ENCODE data around the gene GBGT1.

GBGT1 gene

DNA sequence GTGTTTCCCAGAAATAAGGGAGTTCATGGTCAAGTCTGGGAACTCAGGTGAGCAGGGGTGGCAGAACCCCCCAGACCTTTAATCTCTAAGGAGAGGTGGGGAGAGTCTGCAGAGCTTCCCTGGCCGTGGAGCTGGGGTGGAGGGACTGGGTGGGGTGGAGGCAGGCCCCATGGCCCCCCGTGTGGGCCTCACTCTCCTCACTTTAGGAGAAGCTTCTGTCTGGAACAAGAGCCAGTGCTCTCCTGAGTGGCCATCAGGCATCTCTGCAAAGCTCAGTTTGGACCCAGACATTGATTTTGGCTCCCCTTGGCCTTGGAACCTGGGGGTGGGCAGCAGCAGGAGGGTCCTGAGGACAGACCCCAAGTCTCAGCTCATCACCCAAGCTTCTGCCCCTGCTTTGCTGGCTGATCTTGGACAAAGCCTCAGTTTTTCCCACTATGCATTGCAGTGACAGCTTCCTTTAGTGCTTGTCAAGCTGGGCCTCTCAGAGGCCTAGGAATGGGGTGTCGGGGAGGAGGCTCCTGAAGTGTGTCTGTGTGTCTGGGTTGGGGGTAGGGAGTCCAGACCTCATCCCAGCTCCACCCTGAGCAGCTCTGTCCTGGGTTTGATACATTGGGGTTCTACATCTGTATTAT lies 3.5 kb upstream of the GBGT1 start:
- H3K9me2 ChIP-seq (replicated peaks; ENCODE audit: insufficient read depth, low read length), result no peaks in the 10 kb centered on the region
- no peak overlapping the region for H3K27ac ChIP-seq (ENCODE audit: low read depth, low read length)
- H3K9me3 ChIP-seq (ENCODE audit: insufficient read depth, low read length), result no peaks in the 10 kb centered on the region
- H3K27me3 ChIP-seq (ENCODE audit: low read length), result no peaks in the 10 kb centered on the region
- no peaks in the 10 kb centered on the region for H4K20me1 ChIP-seq (ENCODE audit: low read depth, low read length)
- no peaks in the 10 kb centered on the region for H3K36me3 ChIP-seq (ENCODE audit: low read length)
- no peak overlapping the region for H2AFZ ChIP-seq (ENCODE audit: low read depth, low read length, severe bottlenecking)
- no peak overlapping the region for H3K9ac ChIP-seq (ENCODE audit: low read length)
- no peak overlapping the region for H3K4me3 ChIP-seq (ENCODE audit: insufficient read depth, low read length, poor library complexity, severe bottlenecking)
- H3K79me2 ChIP-seq (ENCODE audit: insufficient read depth, low read length), result no peaks in the 10 kb centered on the region
- no peaks in the 10 kb centered on the region for H3F3A ChIP-seq (ENCODE audit: insufficient read depth)
- no peak overlapping the region for H3K4me2 ChIP-seq (ENCODE audit: low read depth, low read length, poor library complexity, severe bottlenecking)
- TF ChIP-seq EZH2phosphoT487 (conservative IDR thresholded peaks at IDR 0.05; ENCODE audit: low read length), result no peak
- TF ChIP-seq, protein P1, sequence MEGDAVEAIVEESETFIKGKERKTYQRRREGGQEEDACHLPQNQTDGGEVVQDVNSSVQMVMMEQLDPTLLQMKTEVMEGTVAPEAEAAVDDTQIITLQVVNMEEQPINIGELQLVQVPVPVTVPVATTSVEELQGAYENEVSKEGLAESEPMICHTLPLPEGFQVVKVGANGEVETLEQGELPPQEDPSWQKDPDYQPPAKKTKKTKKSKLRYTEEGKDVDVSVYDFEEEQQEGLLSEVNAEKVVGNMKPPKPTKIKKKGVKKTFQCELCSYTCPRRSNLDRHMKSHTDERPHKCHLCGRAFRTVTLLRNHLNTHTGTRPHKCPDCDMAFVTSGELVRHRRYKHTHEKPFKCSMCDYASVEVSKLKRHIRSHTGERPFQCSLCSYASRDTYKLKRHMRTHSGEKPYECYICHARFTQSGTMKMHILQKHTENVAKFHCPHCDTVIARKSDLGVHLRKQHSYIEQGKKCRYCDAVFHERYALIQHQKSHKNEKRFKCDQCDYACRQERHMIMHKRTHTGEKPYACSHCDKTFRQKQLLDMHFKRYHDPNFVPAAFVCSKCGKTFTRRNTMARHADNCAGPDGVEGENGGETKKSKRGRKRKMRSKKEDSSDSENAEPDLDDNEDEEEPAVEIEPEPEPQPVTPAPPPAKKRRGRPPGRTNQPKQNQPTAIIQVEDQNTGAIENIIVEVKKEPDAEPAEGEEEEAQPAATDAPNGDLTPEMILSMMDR (IDR thresholded peaks at IDR 0.05; ENCODE audit: insufficient read depth, low read length, poor library complexity, severe bottlenecking), result no peak

DNA sequence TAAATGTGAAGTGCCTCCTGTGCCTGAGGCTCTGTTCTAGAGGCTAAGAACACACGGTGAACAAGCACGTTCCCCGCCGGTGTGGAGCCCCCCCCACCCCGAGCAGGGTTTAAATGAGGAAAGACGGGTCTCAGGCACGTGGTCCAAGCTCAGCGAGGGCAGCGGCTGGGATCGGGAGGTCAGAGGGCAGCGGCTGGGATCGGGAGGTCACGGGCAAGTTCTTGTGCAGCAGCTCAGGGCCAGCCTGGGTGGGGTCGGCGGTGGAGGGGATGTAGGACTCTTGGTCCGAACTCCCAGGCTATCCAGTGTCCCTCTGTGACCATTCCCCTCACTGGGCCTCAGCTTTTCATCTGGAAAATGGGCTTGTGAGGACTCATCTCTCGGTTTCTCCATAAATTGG lies 2.7 kb upstream of the GBGT1 start:
- H3K36me3 ChIP-seq (ENCODE audit: low read length), result no peaks in the 10 kb centered on the region
- no peak for TF ChIP-seq EZH2phosphoT487 (conservative IDR thresholded peaks at IDR 0.05; ENCODE audit: low read length)
- TF ChIP-seq, protein P1 (IDR thresholded peaks at IDR 0.05; ENCODE audit: insufficient read depth, low read length, poor library complexity, severe bottlenecking), result no peak
- H3K27ac ChIP-seq (ENCODE audit: low read depth, low read length), result no peak overlapping the region
- H2AFZ ChIP-seq (ENCODE audit: low read depth, low read length, severe bottlenecking), result no peak overlapping the region
- no peak overlapping the region for H3K9ac ChIP-seq (ENCODE audit: low read length)
- H3K4me2 ChIP-seq (ENCODE audit: low read depth, low read length, poor library complexity, severe bottlenecking), result no peak overlapping the region
- no peaks in the 10 kb centered on the region for H3F3A ChIP-seq (ENCODE audit: insufficient read depth)
- no peaks in the 10 kb centered on the region for H3K9me3 ChIP-seq (ENCODE audit: insufficient read depth, low read length)
- H4K20me1 ChIP-seq (ENCODE audit: low read depth, low read length), result no peaks in the 10 kb centered on the region
- H3K27me3 ChIP-seq (ENCODE audit: low read length), result no peaks in the 10 kb centered on the region
- no peak overlapping the region for H3K4me3 ChIP-seq (ENCODE audit: insufficient read depth, low read length, poor library complexity, severe bottlenecking)
- H3K79me2 ChIP-seq (ENCODE audit: insufficient read depth, low read length), result no peaks in the 10 kb centered on the region
- H3K9me2 ChIP-seq (replicated peaks; ENCODE audit: insufficient read depth, low read length), result no peaks in the 10 kb centered on the region

DNA sequence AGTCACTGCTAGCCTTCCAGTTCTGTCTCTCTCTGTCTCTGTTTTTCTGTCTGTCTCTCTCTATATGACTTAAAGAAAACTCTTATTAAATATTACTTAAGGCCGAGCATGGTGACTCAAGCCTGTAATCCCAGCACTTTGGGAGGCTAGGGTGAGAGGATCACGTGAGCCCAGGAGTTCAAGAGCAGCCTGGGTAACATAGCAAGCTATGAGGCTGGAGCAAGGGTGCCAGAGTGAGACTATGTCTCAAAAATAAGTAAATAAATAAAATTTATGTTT lies 1.7 kb upstream of the GBGT1 start:
- H3K4me3 ChIP-seq (ENCODE audit: insufficient read depth, low read length, poor library complexity, severe bottlenecking), result no peak overlapping the region
- no peaks in the 10 kb centered on the region for H3K36me3 ChIP-seq (ENCODE audit: low read length)
- H3K9me3 ChIP-seq (ENCODE audit: insufficient read depth, low read length), result no peaks in the 10 kb centered on the region
- no peak overlapping the region for H3K9ac ChIP-seq (ENCODE audit: low read length)
- H3K4me2 ChIP-seq (ENCODE audit: low read depth, low read length, poor library complexity, severe bottlenecking), result no peak overlapping the region
- H2AFZ ChIP-seq (ENCODE audit: low read depth, low read length, severe bottlenecking), result no peak overlapping the region
- H3K9me2 ChIP-seq (replicated peaks; ENCODE audit: insufficient read depth, low read length), result no peaks in the 10 kb centered on the region
- H3K27me3 ChIP-seq (ENCODE audit: low read length), result no peaks in the 10 kb centered on the region
- H3K27ac ChIP-seq (ENCODE audit: low read depth, low read length), result no peak overlapping the region
- no peaks in the 10 kb centered on the region for H3F3A ChIP-seq (ENCODE audit: insufficient read depth)
- TF ChIP-seq, protein P1 (IDR thresholded peaks at IDR 0.05; ENCODE audit: insufficient read depth, low read length, poor library complexity, severe bottlenecking), result no peak
- H3K79me2 ChIP-seq (ENCODE audit: insufficient read depth, low read length), result no peaks in the 10 kb centered on the region
- H4K20me1 ChIP-seq (ENCODE audit: low read depth, low read length), result no peaks in the 10 kb centered on the region

Data from SU-DHL-6 (cell line).